GM06990 (cell line): ENCODE data around the gene RAP1GAP2.

Source experiments
- DNase-seq: peaks from one replicate; pipeline ENCODE4 v3.0.0-alpha.2; 2011; ENCODE audit not compliant: insufficient read length; ENCODE audit errors: extremely low read depth
- H3K27me3 ChIP-seq: replicated peaks from 2 replicates; pipeline ENCODE4 v1.6.0; 2011; ENCODE audit warnings: low read length; ENCODE audit not compliant: control insufficient read depth, insufficient read depth
- H3K36me3 ChIP-seq: 2 replicates; pipeline ENCODE4 v1.5.1; 2011; ENCODE audit warnings: low read length; ENCODE audit not compliant: control insufficient read depth, insufficient read depth
- H3K4me3 ChIP-seq: replicated peaks from 2 replicates; pipeline ENCODE4 v1.5.1; 2011; ENCODE audit warnings: low read depth, mild to moderate bottlenecking, control low read depth, low read length
- CTCF ChIP-seq: IDR thresholded peaks from 2 replicates; pipeline ENCODE4 v1.5.1; 2011; ENCODE audit warnings: low read length, control low read depth, mild to moderate bottlenecking, inconsistent platforms; ENCODE audit not compliant: insufficient read depth, poor library complexity, severe bottlenecking

Gene RAP1GAP2

DNA sequence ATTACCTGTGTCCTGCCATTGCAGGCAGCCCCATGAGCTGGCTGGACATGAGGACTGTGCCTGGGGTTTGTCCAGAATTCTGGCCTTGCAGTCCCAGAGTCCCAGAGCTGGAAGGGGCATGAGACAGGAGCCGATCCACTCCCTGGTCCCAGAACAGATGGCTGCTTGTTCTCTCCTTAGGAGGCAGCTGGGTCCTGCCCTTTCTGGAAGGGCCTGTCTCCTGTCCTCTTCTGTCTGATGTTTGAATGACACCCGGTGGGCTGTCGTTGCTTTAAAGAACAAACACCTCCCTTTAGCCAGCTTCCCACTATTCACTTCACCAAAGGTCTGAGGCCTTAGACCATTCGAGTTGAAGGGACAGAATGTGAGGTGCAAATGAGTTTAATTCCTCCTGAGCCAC, 63.8 kb downstream of the RAP1GAP2 start:
- no peaks in the 10 kb centered on the region for H3K36me3 ChIP-seq
- TF ChIP-seq CTCF: no peak
- no peak for DNase-seq
- no peaks in the 10 kb centered on the region; the same call in none of the 2 replicates for H3K27me3 ChIP-seq
- H3K4me3 ChIP-seq: no peak overlapping the region

- no peaks in the 10 kb centered on the region; the same call in none of the 2 replicates for H3K27me3 ChIP-seq
- H3K4me3 ChIP-seq: no peak overlapping the region
- no peaks in the 10 kb centered on the region for H3K36me3 ChIP-seq
- no peak for DNase-seq
- TF ChIP-seq CTCF: no peak
These were observed 64.6 kb downstream of the RAP1GAP2 start for GRCh38 chr17:2860883-2861282.

- TF ChIP-seq CTCF: no peak
- no peak overlapping the region for H3K4me3 ChIP-seq
- no peaks in the 10 kb centered on the region; the same call in none of the 2 replicates for H3K27me3 ChIP-seq
- no peak for DNase-seq
- H3K36me3 ChIP-seq: no peaks in the 10 kb centered on the region
These were observed 66.0 kb downstream of the RAP1GAP2 start for GRCh38 chr17:2862197-2862596.

DNA sequence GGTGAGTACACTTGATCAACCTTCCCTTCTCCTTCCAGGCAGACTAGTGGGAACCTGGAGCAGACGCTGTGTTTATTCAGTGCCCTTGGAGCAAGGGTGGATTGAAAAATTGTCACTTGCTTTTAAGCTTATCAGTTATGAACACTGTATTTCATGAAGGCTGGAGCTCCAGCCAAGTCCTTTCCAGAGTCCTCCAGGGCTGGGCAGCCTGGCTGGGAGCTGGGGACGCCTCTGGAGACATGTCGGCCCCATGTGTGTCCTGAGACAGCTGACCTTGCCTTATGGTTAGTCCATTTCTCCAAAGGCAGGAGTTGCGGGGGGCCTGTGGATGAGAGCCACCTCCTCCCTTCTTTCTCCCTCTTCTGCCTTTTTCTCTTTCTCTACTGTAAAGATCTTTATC, 67.0 kb downstream of the RAP1GAP2 start:
- no peaks in the 10 kb centered on the region; the same call in none of the 2 replicates for H3K27me3 ChIP-seq

DNA sequence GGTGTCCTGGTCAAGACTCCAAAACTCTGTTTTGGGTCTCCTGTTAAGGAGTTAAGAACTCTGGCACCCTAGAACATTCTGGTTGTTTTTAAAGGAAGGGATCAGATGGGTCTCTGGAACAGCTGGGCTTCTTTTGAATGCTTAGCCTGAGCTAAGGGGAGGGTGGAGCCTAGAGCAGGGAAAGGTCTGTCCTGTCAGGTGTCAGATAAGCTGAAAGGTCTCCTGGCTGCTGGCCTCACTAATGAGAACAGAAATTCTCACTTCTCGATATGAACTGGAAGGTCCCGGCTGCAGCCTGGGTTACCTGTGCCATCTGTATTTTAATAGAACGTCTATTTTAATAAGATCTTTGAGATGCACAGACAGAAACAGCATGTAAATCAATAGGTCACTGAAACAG, 69.0 kb downstream of the RAP1GAP2 start:
- H3K4me3 ChIP-seq: no peak overlapping the region
- H3K36me3 ChIP-seq: no peaks in the 10 kb centered on the region
- H3K27me3 ChIP-seq: no peaks in the 10 kb centered on the region; the same call in 1 of the 2 replicates
- no peak for TF ChIP-seq CTCF
- DNase-seq: no peak

More for the DNA sequence above, 67.0 kb downstream of the RAP1GAP2 start:
- Histone ChIP-seq H3K36me3 (no peaks in the 10 kb centered on the region), H3K4me3 (no peak overlapping the region)
- no peak for DNase-seq
- TF ChIP-seq CTCF: no peak
